ENCODE data around the gene ALPK1. TPM values are rescaled to one million over a fixed set of nuclear protein-coding genes. Genes with fewer than 3 reads are reported as not detected.
"Not testable (repeated sequence)": the region's sequence is repeated elsewhere in the genome, so short reads cannot be mapped to it uniquely, and the experiment has no call there.

The ALPK1 gene
- polyA plus RNA-seq, 5 donors, result 11.2 to 26.7 (median 19.6) TPM

- no peak for DNase-seq
Observed at GRCh38 chr4:112377171-112377570, 80.0 kb downstream of the ALPK1 start.

GRCh38 chr4:112377594-112378242 is 80.5 kb downstream of the ALPK1 start:
- DNase-seq, result no peak

GRCh38 chr4:112378243-112378620 is 81.1 kb downstream of the ALPK1 start:
- DNase-seq, result no peak

GRCh38 chr4:112378858-112379257 is 81.7 kb downstream of the ALPK1 start:
- no peak for DNase-seq

GRCh38 chr4:112379306-112379705 is 82.1 kb downstream of the ALPK1 start:
- no peak for DNase-seq

- DNase-seq, result no peak
Observed at GRCh38 chr4:112381996-112382692, 85.0 kb downstream of the ALPK1 start.

- DNase-seq, result no peak
Observed at GRCh38 chr4:112386071-112386470, 88.9 kb downstream of the ALPK1 start.

- DNase-seq, result no peak
Observed at GRCh38 chr4:112402098-112402497, 104.9 kb downstream of the ALPK1 start.

GRCh38 chr4:112403101-112403945 is 106.2 kb downstream of the ALPK1 start:
- DNase-seq, result no peak

GRCh38 chr4:112410364-112410763 is 113.2 kb downstream of the ALPK1 start:
- DNase-seq, result no peak

GRCh38 chr4:112410804-112411203 is 113.6 kb downstream of the ALPK1 start:
- no peak for DNase-seq

GRCh38 chr4:112411781-112412550 is 114.8 kb downstream of the ALPK1 start:
- DNase-seq, result no peak

GRCh38 chr4:112416464-112416863 is 119.3 kb downstream of the ALPK1 start:
- no peak for DNase-seq

- DNase-seq, result no peak
Observed at GRCh38 chr4:112418092-112418491, 120.9 kb downstream of the ALPK1 start.

GRCh38 chr4:112421911-112422310 is 124.7 kb downstream of the ALPK1 start:
- no peak for DNase-seq

- DNase-seq, result no peak
Observed at GRCh38 chr4:112422644-112423043, 125.5 kb downstream of the ALPK1 start.

GRCh38 chr4:112423591-112423990 is 126.4 kb downstream of the ALPK1 start:
- DNase-seq, result no peak

- DNase-seq, result no peak
Observed at GRCh38 chr4:112425823-112426222, 128.7 kb downstream of the ALPK1 start.

- DNase-seq, result no peak
Observed at GRCh38 chr4:112426416-112426815, 129.2 kb downstream of the ALPK1 start.

GRCh38 chr4:112431158-112431557 is 134.0 kb downstream of the ALPK1 start:
- no peak for DNase-seq

- no peak for DNase-seq
Observed at GRCh38 chr4:112436987-112437386, 139.8 kb downstream of the ALPK1 start.

GRCh38 chr4:112442226-112442625 is 145.1 kb downstream of the ALPK1 start:
- DNase-seq, result not testable (repeated sequence)

All from right lung (tissue), 5 donors.